HG03442 (cell line): ENCODE measurements around the gene RBMS1.

Source experiments
- ATAC-seq: cut with Tn5 transposase; IDR thresholded peaks from one replicate; pipeline ENCODE4 v1.9.1; 2021; ENCODE audit warnings: mild to moderate bottlenecking, moderate library complexity; ENCODE audit not compliant: unreplicated experiment

The RBMS1 gene

DNA sequence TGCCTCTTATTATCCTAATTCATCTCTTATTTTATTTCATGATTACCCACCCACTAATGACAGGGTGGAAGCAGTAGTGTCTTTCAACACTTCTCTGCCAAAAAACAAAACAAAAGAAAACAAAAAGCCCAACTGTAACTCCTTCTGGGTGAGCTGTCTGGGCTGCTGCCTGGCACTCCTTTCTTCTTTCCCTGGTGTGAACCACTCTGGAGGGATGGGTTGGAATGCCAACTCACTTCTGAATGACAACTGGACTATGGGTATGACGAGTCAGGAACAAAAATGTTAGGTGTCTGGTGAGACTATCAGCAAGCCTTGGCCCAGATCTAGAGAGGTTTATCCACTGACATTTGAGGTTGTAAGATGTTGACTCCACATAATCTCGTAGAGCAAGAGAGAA is 205.3 kb downstream of the RBMS1 start:
- no peak for ATAC-seq

DNA sequence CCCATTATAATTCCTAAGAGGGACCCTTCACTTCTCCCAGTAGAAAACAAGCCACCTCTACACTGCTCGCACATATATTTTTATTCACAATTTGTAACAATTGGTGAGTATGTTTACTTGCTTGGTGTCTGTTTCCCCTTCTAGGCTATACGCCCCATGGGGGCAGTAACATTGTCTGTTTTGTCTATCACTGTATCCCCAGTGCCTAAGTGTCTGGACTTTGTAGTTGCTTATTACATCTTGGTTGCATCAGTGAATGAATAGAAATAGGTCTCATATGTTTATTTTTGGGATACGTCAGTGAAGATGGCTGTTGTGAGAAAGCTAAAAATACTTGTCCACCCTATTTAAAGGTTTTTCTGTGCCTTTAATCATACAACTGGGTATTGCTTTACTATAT is 206.1 kb downstream of the RBMS1 start:
- ATAC-seq: no peak

- no peak for ATAC-seq
Observed at GRCh38 chr2:160286551-160286950, 207.1 kb downstream of the RBMS1 start.

DNA sequence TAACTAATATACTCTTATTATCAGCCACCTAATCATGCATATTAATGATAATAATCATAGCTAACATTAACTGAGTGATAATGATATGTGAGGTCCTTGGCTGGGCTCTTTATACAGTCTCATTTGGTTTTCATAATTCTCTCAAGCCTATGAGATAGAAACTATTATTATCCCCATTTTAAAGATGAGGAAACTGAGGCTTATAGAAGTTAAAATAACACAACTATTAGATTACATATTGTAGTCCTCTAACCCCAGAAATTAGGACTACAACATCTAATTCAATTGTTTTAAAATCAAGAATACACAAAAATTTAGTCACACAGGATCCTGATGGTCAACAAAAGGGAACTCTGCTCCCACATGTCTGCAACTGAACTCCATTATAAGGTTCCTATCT is 209.9 kb downstream of the RBMS1 start:
- no peak for ATAC-seq

DNA sequence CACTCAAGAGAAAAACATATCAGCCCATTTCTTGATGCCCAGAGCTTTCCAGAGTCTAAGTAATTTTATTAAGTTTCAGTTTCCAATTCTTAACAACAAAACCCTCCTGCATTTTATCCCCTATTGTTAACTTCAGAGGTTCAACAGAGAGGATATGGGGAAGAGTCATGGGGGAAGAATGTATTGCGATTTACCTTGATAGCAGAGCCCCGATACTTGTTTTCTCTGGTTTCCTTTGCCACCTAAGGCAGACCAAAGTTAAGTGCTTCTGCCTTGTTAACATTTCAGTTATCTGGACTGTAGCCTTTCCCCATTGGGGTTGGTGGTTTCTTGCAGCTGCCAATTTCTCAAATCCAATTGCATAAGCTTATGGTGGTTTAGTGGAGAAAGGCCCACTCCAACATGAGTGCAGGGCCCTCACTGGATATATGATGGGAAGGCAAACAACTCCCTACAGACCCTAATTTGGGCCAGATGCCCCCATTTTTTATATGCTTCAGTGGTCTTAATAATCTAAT is 211.5 kb downstream of the RBMS1 start:
- no peak for ATAC-seq

- ATAC-seq: no peak
Observed at GRCh38 chr2:160281213-160281612, 212.4 kb downstream of the RBMS1 start.

- ATAC-seq: no peak
Observed at GRCh38 chr2:160279813-160280465, 213.7 kb downstream of the RBMS1 start.

- no peak for ATAC-seq
Observed at GRCh38 chr2:160278879-160279177, 214.8 kb downstream of the RBMS1 start.

DNA sequence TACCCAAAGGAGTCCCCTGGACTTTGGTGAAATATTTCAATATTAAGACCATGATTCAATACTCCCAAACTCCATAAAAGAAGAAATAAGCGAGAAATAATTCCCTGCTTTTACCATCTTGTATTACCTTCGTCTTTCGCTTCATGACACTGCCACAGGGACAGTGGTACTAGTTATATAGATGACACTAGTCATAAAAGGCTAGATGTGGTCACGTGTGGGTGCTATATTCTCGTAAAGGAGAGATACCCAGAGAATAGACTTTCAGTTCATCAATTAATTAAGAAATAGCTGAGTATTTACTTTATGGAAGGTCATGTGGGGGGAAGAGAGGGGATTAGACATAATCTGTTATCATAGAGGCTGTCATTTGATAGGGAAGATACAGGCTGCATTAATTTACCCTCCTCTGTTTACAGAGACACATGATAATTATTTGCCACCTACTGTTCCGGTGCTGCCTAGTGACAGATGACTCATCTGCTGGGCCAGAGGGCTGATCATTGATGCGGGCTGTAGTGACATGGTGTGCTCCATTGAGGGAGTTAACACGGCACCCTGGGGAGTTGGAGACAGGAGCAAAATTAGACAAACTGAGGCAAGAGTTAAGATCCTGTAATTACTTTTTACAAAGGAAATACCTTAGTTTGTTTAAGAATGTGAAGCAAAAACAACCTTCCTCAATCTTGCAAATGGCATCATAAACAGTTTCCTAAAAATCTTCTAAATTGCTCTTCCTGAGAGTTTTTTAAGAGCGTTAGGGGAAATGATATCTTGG is 215.3 kb downstream of the RBMS1 start:
- peak; percentile 83 for ATAC-seq

DNA sequence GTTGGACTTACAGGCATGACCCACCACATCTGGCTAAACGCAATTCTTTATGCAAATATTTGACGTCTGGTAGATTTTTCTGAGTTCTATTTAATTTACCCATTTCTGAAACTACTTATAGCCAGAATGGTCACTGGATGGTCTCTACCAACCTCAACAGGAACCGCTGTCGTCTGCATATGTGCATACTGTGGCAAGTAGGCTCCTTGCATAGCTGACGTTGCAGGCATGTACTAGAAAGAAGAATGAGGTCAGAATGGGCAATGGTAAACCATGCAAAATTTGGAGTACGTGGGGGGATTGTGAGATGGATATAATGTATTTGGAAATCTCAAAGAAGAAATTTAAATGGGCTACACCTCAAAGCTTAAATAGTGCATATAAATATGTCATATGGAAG is 216.5 kb downstream of the RBMS1 start:
- ATAC-seq: no peak

DNA sequence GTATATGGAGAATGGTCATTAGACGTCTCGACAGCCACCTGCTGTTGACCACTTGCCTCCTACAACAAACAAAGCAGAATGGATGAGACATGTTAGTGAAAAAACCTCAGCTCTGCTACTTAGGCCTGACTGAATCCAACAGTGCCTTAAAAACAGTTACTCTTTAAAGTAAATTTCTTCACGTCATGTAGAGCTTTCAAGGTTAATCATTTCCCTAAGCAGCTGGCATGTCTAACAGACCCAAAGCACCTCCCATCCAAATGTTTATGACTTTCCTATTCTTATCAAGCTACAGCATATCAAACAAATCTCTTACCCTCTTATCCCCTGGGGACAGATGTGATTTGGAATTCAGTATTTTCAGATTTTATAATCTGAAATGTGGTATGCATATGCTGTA is 218.0 kb downstream of the RBMS1 start:
- no peak for ATAC-seq

DNA sequence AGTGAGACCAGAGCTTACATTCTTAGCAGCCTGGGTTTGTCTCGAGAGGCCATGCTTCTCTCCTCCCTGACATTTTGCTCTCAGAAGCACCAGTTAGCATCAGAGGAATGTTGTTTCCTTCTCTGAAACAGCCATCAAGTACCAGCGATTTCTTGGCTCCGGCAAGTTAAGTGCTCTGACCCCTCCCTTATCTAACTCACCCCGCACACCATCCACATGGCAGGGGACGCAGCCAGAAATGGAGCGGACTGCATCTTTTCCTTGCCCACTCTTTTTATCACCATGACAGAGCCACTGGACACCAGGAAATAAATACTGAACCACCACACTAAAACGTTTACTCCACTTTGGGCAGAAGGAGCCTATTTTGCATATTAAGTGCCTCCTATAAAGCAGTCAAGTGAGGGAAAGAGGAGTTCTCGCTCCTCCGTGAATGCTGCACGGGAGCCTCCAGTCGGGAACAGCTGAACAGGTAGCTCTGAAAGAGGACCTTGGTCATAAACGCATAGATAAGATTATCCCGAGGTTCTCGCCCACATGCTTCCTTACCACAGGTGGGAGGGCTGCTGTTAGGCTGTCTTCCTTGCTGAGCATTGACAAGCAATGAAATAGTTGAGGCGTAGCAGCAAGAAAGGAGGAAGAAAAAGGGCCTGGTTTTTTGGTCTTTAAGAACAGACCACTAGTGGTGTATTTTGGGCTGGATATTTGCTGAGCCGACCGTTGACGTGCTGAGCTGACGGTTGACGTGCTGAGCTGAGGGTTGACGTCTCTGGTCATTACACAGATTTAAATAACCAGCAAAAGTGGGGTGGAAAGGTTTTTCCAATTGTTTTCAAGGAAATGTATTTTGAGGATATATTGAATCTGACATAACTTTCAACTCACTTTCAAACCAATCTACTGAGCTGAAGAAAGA is 222.2 kb downstream of the RBMS1 start:
- ATAC-seq: no peak

DNA sequence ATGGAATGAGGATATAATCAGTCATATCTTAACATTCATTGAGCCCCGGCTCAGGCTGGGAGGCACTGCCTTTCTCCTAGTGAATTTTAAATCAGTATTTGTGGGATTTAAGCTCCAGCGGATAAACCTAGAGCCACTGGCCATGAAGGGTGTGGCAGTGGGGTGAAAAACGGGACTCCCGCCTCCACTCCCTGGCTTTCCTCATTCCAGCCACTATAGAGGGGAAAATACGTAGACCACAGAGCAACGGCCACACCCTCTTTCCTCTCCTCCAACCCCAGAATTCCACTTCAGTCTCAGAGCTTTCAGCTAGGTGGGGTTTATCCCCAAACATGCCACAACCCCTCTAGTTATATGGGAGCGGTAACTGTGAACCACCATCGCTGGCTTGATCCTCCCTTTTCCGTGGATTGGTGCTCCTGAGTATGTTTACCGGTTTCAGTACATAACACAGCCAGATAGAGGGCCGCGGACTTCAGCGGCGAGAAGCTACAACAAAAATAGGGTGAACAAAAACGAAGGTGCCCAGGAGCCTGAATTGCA is 223.0 kb downstream of the RBMS1 start:
- no peak for ATAC-seq

DNA sequence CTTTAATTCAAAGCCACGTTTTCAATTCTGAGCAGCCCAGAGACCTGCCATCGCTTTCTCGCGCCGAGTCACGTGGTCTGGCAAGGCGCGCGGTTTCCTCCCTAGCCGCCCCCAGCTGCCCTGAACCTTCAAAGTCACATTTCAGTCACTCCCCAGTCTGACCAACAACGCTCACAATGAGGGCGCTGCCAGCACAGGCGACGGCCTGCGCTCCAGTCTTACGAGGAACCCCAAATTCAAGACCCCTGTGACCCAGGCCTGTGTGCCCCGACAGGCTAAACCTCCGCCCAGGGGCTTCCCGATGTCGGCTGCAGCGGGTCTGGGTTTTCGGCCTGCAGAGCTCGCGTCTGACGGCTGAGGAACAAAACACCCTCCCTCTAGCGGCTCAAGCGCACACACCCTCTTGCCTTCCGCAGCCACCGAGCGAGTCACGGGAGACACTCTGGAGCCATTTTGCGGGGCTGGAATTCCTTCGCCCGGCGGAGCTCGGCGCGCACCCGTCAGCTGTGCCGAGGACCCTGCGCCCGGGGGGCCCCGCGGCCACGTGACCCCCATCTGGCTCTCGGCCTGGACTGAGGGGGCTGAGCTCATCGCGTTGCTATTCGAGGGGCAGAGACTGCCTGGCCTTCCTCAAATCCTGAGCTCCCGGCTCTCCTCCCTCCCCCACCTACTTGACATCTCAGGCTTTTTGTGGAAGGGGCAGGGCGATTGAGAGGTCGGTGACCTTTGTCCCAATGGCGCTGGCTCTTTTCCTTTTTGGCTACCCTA is 223.6 kb downstream of the RBMS1 start:
- ATAC-seq: peak; percentile 90

DNA sequence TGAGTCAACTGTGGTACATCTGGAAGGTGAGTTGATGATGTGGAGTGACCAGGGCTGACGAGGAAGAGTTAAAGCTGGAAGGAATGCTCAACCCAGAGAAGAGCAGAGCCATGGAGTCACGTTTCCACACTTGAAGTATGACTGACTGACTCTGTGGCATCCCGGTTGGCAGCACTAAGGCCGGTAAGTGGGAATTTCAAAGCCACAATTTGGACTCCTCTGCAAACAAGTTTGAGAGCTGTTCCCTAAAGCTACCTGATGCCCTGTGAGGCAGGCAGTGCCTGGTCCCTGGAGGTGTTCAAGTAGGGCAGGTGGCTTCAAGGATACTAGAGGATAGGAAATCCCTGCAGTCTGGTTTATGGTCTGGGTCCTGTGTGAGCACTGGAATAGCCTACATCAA is 224.2 kb downstream of the RBMS1 start:
- ATAC-seq: peak; percentile 11

- no peak for ATAC-seq
Observed at GRCh38 chr2:160268151-160268781, 225.3 kb downstream of the RBMS1 start.

GRCh38 chr2:160267692-160268091 is 225.9 kb downstream of the RBMS1 start:
- no peak for ATAC-seq

DNA sequence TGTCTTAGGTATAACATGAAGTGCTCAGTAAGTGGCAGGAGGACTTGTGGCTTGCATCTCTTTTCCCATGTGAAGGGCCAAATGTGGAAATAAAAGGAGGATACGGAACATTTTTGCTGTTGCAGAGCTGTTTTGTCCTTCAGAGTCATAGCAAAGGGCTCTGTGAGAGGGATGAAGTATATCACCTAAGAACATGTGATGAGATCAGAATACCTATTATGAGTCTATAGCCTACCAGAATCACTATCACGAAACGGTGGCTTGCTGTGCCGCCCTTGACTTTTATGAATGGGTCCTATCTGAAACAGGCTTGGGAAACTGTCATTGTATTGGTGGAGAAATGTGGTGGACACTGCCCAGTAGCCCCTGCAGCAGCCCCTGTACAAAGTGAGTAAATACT is 226.6 kb downstream of the RBMS1 start:
- ATAC-seq: no peak

DNA sequence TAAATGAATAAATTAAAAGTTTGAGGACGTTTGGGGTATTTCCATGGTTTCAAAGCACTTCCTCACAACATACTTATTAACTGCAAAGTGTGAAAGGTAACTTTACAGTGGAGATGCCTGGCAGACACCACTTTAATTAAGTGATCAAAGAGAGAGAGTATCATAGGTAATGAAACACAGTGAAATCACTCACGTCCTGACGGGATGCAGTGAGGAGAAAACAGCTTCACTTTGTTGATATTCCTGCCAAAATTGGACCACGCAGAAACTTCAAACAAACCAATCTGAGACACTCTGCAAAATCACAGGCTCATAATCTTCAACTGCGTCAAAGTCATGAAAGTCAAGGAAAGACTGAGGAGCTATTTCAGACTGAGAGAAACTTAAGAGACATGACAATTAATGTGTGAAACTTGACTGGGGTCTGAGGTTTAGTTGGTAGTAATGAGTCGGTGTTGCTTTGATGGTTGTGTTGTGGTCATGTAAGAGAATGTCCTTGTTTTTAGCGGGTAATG is 227.5 kb downstream of the RBMS1 start:
- ATAC-seq: no peak

DNA sequence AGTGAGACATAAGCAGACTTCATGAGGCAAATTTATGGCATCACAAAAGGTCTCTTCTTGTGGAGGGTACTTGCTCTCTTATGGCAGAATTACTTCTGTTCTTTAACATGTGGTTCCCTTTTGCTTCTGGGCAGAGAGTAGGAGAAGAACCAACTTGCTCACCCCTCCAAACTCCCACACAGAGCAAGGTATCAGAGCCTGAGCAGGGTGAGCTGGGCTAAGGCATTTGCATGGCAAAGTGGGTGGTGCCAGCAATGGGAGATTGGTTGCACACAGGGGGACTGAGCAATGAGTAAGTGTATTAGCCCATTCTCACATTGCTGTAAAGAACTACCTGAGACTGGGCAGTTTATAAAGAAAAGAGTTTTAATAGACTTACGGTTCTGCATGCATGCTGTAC is 229.3 kb downstream of the RBMS1 start:
- no peak for ATAC-seq
